Activated naive CD8-positive, alpha-beta T cell treated with anti-CD3 and anti-CD28 coated beads, Interleukin-2, amount 50 U/mL, for 16 hours (primary cell): ENCODE results near the gene RBMY1D.
"Not testable (repeated sequence)": the region's sequence is repeated elsewhere in the genome, so short reads cannot be mapped to it uniquely, and the experiment has no call there.

ENCODE experiments used
- DNase-seq: peaks from one replicate; pipeline ENCODE4 v3.0.0-alpha.2; 2020; ENCODE audit warnings: low read depth, low spot score

The RBMY1D gene

GRCh38 chrY:21894426-21894825 is at the start of gene RBMY1D:
TSS of gene RBMY1D (minus strand) at chrY:21894526. CDS start at chrY:21892513, 2,013 bp downstream.
- DNase-seq = not testable (repeated sequence)

- DNase-seq = not testable (repeated sequence)
These were observed 23.6 kb upstream of the RBMY1D start, which contains the start of gene RBMY1E for GRCh38 chrY:21917932-21918331. TSS of gene RBMY1E (minus strand) at chrY:21918032. CDS start at chrY:21916054, 1,978 bp downstream.

GRCh38 chrY:21869407-21870076 is 24.8 kb downstream of the RBMY1D start:
- DNase-seq = not testable (repeated sequence)

GRCh38 chrY:21845481-21845880 is 48.8 kb downstream of the RBMY1D start:
- DNase-seq = no peak

DNA sequence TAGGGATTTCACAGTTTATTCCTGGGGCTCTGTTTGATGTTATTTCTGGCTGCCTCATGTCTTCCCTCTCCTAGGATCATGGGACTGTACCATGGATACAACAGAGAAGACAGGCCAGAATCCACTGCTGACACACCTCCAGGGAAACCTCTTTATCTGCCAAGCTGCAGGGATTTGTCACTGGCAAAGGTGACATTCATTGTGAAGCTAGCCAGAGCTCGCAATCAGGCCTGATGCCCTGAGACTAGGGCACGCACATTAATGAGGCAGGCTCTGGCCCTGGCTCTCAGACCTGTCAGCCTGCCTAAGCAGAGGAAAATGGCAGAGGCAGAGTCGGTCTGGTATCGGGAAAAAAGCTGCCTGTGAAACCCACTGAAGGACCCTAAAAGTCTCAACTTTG is 52.2 kb downstream of the RBMY1D start:
- DNase-seq = no peak

- DNase-seq = no peak
These were observed 54.8 kb downstream of the RBMY1D start for GRCh38 chrY:21839489-21839888.

DNA sequence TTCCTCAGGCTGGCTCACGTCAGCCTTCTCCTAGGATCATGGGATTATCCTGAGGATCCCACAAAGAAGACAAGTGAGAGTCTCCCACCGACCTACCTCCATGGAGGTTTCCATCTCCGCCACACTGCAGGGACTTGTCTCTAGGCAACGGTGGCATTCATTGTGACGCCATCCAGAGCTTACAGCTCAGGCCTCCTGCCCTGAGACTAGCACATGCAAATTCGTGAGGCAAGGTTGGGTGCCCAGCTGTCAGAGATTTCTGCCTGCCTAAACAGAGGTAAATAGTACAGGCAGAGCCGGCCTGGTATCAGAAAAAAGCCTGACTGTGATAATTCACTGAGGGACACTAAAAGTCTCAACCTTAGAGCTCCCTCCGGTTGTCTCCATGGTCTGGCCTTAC is 58.0 kb downstream of the RBMY1D start:
- no peak for DNase-seq

GRCh38 chrY:21835052-21835451 is 59.3 kb downstream of the RBMY1D start:
- DNase-seq = no peak
